Trophoblast cell (in vitro differentiated cells and primary cell): ENCODE measurements around the gene PITX2.

Experiments
- DNase-seq, 2 donors: peaks; one replicate each; pipeline ENCODE4 v3.0.0-alpha.2; 2016
- H2AFZ ChIP-seq: 2 replicates; pipeline ENCODE4 v1.6.1; 2013; ENCODE audit warnings: low read length, moderate library complexity, mild to moderate bottlenecking; ENCODE audit not compliant: insufficient read depth, poor library complexity
- H2AK5ac ChIP-seq: 2 replicates; pipeline ENCODE4 v1.6.1; 2013; ENCODE audit warnings: mild to moderate bottlenecking, low read length
- H2BK120ac ChIP-seq: 2 replicates; pipeline ENCODE4 v1.6.1; 2013; ENCODE audit warnings: low read length, mild to moderate bottlenecking, moderate library complexity; ENCODE audit not compliant: insufficient read depth, poor library complexity
- H2BK12ac ChIP-seq: 2 replicates; pipeline ENCODE4 v1.6.1; 2013; ENCODE audit warnings: mild to moderate bottlenecking, low read length, moderate library complexity
- H2BK5ac ChIP-seq: 2 replicates; pipeline ENCODE4 v1.6.1; 2013; ENCODE audit warnings: low read length, low read depth, moderate library complexity, mild to moderate bottlenecking; ENCODE audit not compliant: poor library complexity
- H3K14ac ChIP-seq: 2 replicates; pipeline ENCODE4 v1.6.1; 2013; ENCODE audit warnings: mild to moderate bottlenecking, low read length
- H3K18ac ChIP-seq: 2 replicates; pipeline ENCODE4 v1.6.1; 2013; ENCODE audit warnings: mild to moderate bottlenecking, low read length
- H3K23ac ChIP-seq: 2 replicates; pipeline ENCODE4 v1.6.1; 2013; ENCODE audit warnings: low read length
- H3K27ac ChIP-seq: 2 replicates; pipeline ENCODE4 v1.5.1; 2013; ENCODE audit warnings: low read depth, mild to moderate bottlenecking, inconsistent platforms, low read length, moderate library complexity
- H3K27me3 ChIP-seq: 2 replicates; pipeline ENCODE4 v1.6.1; 2013; ENCODE audit warnings: inconsistent platforms, mild to moderate bottlenecking, low read length, moderate library complexity; ENCODE audit not compliant: insufficient read depth
- H3K36me3 ChIP-seq, 2 experiments: 1 replicate in 1 of 2; 2 replicates in 1 of 2; pipeline ENCODE4 v1.6.1; 2013; ENCODE audit warnings: low read length in 2 of 2, mild to moderate bottlenecking in 2 of 2, moderate library complexity in 1 of 2; ENCODE audit not compliant: insufficient read depth in 2 of 2, control insufficient read depth in 1 of 2
- H3K4ac ChIP-seq: 2 replicates; pipeline ENCODE4 v1.6.1; 2013; ENCODE audit warnings: low read depth, mild to moderate bottlenecking, low read length, moderate library complexity
- H3K4me1 ChIP-seq, 2 experiments: 1 replicate in 1 of 2; 2 replicates in 1 of 2; pipeline ENCODE4 v1.6.1; 2013; ENCODE audit warnings: low read length in 2 of 2, mild to moderate bottlenecking in 2 of 2, moderate library complexity in 1 of 2; ENCODE audit not compliant: insufficient read depth in 2 of 2, control insufficient read depth in 1 of 2
- H3K4me2 ChIP-seq: 2 replicates; pipeline ENCODE4 v1.6.1; 2013; ENCODE audit warnings: inconsistent platforms, mild to moderate bottlenecking, low read length, moderate library complexity
- H3K4me3 ChIP-seq: 2 replicates; pipeline ENCODE4 v1.5.1; 2013; ENCODE audit warnings: mild to moderate bottlenecking, low read depth, low read length, inconsistent platforms
- H3K79me1 ChIP-seq: one replicate; pipeline ENCODE4 v1.6.1; 2013; ENCODE audit warnings: low read length
- H3K79me2 ChIP-seq: 2 replicates; pipeline ENCODE4 v1.6.1; 2013; ENCODE audit warnings: low read length, mild to moderate bottlenecking; ENCODE audit not compliant: control insufficient read depth, insufficient read depth, poor library complexity
- H3K9ac ChIP-seq: 2 replicates; pipeline ENCODE4 v1.6.1; 2013; ENCODE audit warnings: mild to moderate bottlenecking, low read length
- H3K9me3 ChIP-seq: 2 replicates; pipeline ENCODE4 v1.6.1; 2013; ENCODE audit warnings: low read depth, mild to moderate bottlenecking, control low read depth, inconsistent platforms, low read length; ENCODE audit not compliant: insufficient read depth
- H4K12ac ChIP-seq: 2 replicates; pipeline ENCODE4 v1.6.1; 2013; ENCODE audit warnings: low read depth, mild to moderate bottlenecking, low read length, moderate library complexity
- H4K8ac ChIP-seq: 2 replicates; pipeline ENCODE4 v1.6.1; 2013; ENCODE audit warnings: low read depth, mild to moderate bottlenecking, low read length, moderate library complexity
- H4K91ac ChIP-seq: one replicate; pipeline ENCODE4 v1.6.1; 2013; ENCODE audit warnings: low read depth, mild to moderate bottlenecking, low read length, moderate library complexity
- WGBS: extraction: QIAGEN DNeasy Blood & Tissue Kit; methylation state at CpG from one replicate; pipeline ENCODE4 v1.1.7; 2013; ENCODE audit warnings: missing lambda C conversion rate; ENCODE audit not compliant: insufficient read length, insufficient coverage; ENCODE audit errors: extremely low coverage; 5-methylcytosine and 5-hydroxymethylcytosine counted together

PITX2 gene

DNA sequence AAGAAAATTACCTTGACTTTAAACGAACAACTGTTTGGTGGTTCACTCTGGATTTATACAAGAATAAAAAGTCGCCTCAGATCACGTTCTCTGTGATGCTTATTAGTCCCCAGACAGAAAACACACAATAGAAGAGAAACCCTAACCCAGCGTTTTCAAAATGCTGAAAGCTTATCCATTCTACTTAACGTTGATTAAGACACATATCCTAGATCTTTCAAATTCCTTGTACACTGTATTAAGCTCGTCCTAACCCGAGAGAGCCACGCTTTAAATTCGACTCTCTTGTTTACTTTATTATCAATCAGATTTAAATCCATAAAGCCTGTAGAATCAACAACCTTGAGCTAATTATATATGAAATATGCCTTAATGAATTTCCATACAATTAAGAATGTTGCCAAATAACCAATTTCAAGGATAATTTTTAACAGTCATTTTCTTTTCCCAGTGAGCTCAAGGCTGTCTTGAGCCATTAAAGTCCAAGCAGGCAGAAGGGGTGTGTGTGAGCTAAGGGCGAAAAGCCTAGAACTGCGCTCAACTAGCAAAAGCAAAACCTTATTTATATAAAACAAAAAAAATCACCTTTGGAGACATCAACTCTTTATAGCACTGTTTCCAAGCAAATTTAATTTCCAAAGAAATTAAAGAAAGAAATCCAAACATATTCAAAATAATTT is 981 bp upstream of the PITX2 start:
- WGBS = no CpG with 5 or more reads among the region's 11 CpGs
- Histone ChIP-seq H3K4me3 (no peak overlapping the region), H2BK120ac (no peak overlapping the region), H3K23ac (no peak overlapping the region), H4K12ac (no peak overlapping the region), H3K4ac (no peak overlapping the region), H3K27ac (no peak overlapping the region), H3K36me3 (no peaks in the 10 kb centered on the region), H3K79me2 (no peaks in the 10 kb centered on the region), H2BK5ac (no peak overlapping the region), H2AK5ac (no peak overlapping the region), H4K8ac (no peak overlapping the region), H3K18ac (no peak overlapping the region), H2BK12ac (no peak overlapping the region), H4K91ac (no peak overlapping the region), H2AFZ (no peak overlapping the region), H3K9ac (no peak overlapping the region), H3K4me1 (peaks cover 12 to 15% of the 10 kb centered on the region in 2 experiments), H3K4me2 (no peak overlapping the region), H3K27me3 (peaks cover 73% of the 10 kb centered on the region), H3K9me3 (peaks cover 2% of the 10 kb centered on the region), H3K79me1 (no peaks in the 10 kb centered on the region), H3K14ac (no peak overlapping the region)
- no peak for DNase-seq

DNA sequence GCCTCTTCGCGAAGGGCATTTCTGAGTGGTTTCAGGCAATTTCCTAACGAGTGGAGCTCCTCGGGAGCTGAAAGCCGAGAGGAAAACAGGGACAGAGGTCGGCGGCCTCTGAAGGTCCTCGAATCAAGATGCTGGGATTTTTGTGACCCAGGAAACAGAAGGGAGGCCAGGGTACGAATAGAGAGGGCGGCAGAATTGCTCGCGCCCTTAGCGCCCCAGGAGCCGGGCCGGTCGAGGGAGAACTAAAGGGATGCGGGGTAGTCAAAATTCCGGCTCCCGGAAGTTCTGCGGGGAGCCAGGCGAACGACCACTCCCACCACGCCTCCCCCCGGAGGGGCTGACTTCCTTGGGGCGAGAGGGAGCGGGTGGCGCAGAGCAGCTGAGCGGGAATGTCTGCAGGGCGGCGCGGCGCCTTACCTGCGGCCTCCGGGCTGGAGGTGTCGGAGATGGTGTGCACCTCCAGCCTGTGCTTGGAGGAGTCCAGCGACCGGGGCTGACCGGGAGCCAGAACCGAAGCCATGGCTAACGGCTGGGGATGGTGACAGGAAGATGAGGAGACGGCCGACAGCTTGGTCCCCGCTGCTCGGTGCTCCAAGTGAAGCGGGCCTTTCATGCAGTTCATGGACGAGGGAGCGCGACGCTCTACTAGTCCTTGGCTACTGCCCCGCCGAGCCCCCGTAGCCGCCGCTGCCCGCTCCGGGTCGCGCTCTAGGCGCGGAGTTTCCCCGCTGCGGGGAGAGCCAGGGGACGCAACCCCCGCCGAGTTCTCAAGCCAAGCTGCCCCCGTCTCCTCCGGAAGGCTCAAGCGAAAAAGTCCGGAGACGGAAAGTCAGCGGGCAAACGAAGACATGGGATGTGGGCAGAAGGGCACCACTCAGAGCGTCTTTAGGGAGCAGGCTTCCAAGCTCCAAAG is 782 bp downstream of the PITX2 start:
- Histone ChIP-seq H3K4me1 (peaks cover 22 to 24% of the 10 kb centered on the region in 2 experiments), H3K27ac (no peak overlapping the region), H3K79me2 (no peaks in the 10 kb centered on the region), H4K12ac (no peak overlapping the region), H3K27me3 (peaks cover 69% of the 10 kb centered on the region), H2BK5ac (no peak overlapping the region), H4K91ac (no peak overlapping the region), H3K79me1 (no peaks in the 10 kb centered on the region), H2AK5ac (no peak overlapping the region), H3K36me3 (no peaks in the 10 kb centered on the region), H3K9me3 (peaks cover 5% of the 10 kb centered on the region), H2BK120ac (no peak overlapping the region), H2AFZ (peak overlapping the region; percentile 87), H3K9ac (no peak overlapping the region), H3K23ac (no peak overlapping the region), H3K4me2 (peak overlapping the region; percentile 93), H2BK12ac (no peak overlapping the region), H3K18ac (no peak overlapping the region), H3K4me3 (peak overlapping the region; percentile 74), H3K4ac (no peak overlapping the region), H3K14ac (no peak overlapping the region), H4K8ac (no peak overlapping the region)
- WGBS = no CpG with 5 or more reads among the region's 73 CpGs
- peak; percentile 5 to 44 for DNase-seq

DNA sequence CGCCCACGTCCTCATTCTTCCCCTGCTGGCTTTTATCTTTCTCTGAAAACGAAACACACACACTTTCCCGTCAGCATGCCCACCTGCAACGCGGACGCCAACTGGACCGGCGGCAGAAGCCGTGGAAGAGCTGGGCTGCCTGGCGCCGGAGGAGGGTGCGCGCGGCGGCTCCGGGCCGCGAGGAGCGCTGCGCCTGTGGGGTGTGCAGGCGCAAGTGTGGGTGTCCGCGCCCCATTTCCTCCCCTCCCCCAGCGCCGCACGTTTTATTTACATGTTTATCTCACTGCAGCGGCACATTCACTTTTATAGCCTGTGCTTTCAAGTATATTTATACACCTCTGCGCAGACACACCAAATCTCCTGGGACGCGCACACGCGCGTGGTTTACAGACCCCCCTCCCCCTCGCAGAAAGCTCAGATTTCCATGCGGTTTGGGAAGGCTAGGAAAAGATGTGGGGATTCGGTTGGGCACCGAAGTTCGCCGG is 1.5 kb downstream of the PITX2 start:
- Histone ChIP-seq H3K14ac (no peak overlapping the region), H3K4ac (no peak overlapping the region), H3K4me3 (no peak overlapping the region), H4K8ac (no peak overlapping the region), H3K27ac (no peak overlapping the region), H3K23ac (no peak overlapping the region), H3K79me1 (no peaks in the 10 kb centered on the region), H4K91ac (no peak overlapping the region), H3K79me2 (no peaks in the 10 kb centered on the region), H4K12ac (no peak overlapping the region), H2AK5ac (no peak overlapping the region), H2BK5ac (no peak overlapping the region), H2BK12ac (no peak overlapping the region), H3K9ac (no peak overlapping the region), H3K4me2 (peak overlapping the region; percentile 93), H2BK120ac (no peak overlapping the region), H3K36me3 (no peaks in the 10 kb centered on the region), H3K27me3 (peaks cover 64% of the 10 kb centered on the region), H3K9me3 (peaks cover 5% of the 10 kb centered on the region), H3K4me1 (peaks cover 22 to 24% of the 10 kb centered on the region in 2 experiments), H3K18ac (no peak overlapping the region), H2AFZ (no peak overlapping the region)
- WGBS = no CpG with 5 or more reads among the region's 40 CpGs
- no peak for DNase-seq

DNA sequence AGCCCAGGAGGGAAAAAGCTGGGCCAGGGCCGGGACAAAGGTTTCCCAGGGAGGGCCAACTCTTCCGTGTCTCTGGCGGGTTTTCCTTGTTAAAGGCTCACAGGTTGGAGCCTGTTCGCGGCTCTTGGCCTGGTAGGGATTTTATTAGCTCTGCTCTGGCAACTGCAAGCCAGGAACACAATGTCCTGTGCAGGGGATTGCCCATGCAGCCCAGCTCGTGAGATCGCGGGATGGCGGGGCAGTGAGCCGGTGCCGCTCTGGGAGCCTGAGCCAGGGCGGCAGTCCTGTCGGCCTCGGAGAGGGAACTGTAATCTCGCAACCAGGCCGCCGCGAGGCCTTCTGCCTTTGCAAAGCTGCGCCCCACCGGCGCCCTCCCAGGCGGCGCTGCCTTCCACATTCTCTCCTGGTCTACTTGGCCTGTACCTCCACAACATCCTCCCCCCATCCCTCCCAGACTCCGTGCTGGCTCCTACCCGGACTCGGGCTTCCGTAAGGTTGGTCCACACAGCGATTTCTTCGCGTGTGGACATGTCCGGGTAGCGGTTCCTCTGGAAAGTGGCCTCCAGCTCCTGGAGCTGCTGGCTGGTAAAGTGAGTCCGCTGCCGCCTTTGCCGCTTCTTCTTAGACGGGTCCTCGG is 2.1 kb downstream of the PITX2 start:
- Histone ChIP-seq H2AK5ac (no peak overlapping the region), H2BK12ac (no peak overlapping the region), H2BK5ac (no peak overlapping the region), H3K14ac (no peak overlapping the region), H3K79me2 (no peaks in the 10 kb centered on the region), H3K36me3 (no peaks in the 10 kb centered on the region), H3K4ac (no peak overlapping the region), H4K91ac (no peak overlapping the region), H2BK120ac (no peak overlapping the region), H3K9me3 (peaks cover 5% of the 10 kb centered on the region), H4K8ac (no peak overlapping the region), H3K23ac (no peak overlapping the region), H3K9ac (no peak overlapping the region), H4K12ac (peak overlapping the region; percentile 3), H3K4me1 (peaks cover 22 to 24% of the 10 kb centered on the region in 2 experiments), H3K27me3 (peaks cover 64% of the 10 kb centered on the region), H3K18ac (no peak overlapping the region), H3K79me1 (no peaks in the 10 kb centered on the region), H3K4me3 (no peak overlapping the region), H2AFZ (no peak overlapping the region), H3K27ac (no peak overlapping the region), H3K4me2 (peak overlapping the region; percentile 93)
- WGBS = no CpG with 5 or more reads among the region's 37 CpGs
- DNase-seq = no peak
